Measurements from ENCODE around the gene FAM13A.
"Not testable (repeated sequence)": the region's sequence is repeated elsewhere in the genome, so short reads cannot be mapped to it uniquely, and the experiment has no call there.

Gene FAM13A

GRCh38 chr4:88955580-88956380 lies 101.2 kb downstream of the FAM13A start:
- DNase-seq, result no peak

- no peak for DNase-seq
Measured at GRCh38 chr4:88953400-88953799, 103.6 kb downstream of the FAM13A start.

- DNase-seq, result no peak
Measured at GRCh38 chr4:88952081-88952480, 104.9 kb downstream of the FAM13A start.

GRCh38 chr4:88949605-88950004 lies 107.4 kb downstream of the FAM13A start:
- no peak for DNase-seq

- DNase-seq, result no peak
Measured at GRCh38 chr4:88940506-88940905, 116.5 kb downstream of the FAM13A start.

- DNase-seq, result no peak
Measured at GRCh38 chr4:88939697-88940096, 117.3 kb downstream of the FAM13A start.

GRCh38 chr4:88938138-88938537 lies 118.8 kb downstream of the FAM13A start:
- no peak for DNase-seq

GRCh38 chr4:88937081-88937480 lies 119.9 kb downstream of the FAM13A start:
- DNase-seq, result no peak

GRCh38 chr4:88933414-88934160 lies 123.4 kb downstream of the FAM13A start:
- DNase-seq, result no peak

GRCh38 chr4:88928852-88929251 lies 128.1 kb downstream of the FAM13A start:
- DNase-seq, result no peak

GRCh38 chr4:88927420-88927819 lies 129.6 kb downstream of the FAM13A start:
- DNase-seq, result no peak

- no peak for DNase-seq
Measured at GRCh38 chr4:88919056-88919455, 137.9 kb downstream of the FAM13A start.

- not testable (repeated sequence) for DNase-seq
Measured at GRCh38 chr4:88913181-88913580, 143.8 kb downstream of the FAM13A start.

GRCh38 chr4:88911246-88912212 lies 145.5 kb downstream of the FAM13A start:
- peak; percentile 23 for DNase-seq

- DNase-seq, result no peak
Measured at GRCh38 chr4:88910101-88910500, 146.9 kb downstream of the FAM13A start.

- DNase-seq, result no peak
Measured at GRCh38 chr4:88908521-88908920, 148.5 kb downstream of the FAM13A start.

- no peak for DNase-seq
Measured at GRCh38 chr4:88908003-88908402, 149.0 kb downstream of the FAM13A start.

- DNase-seq, result no peak
Measured at GRCh38 chr4:88907478-88907877, 149.5 kb downstream of the FAM13A start.

GRCh38 chr4:88904240-88904639 lies 152.7 kb downstream of the FAM13A start:
- DNase-seq, result not testable (repeated sequence)

- DNase-seq, result no peak
Measured at GRCh38 chr4:88900432-88900831, 156.6 kb downstream of the FAM13A start.

- no peak for DNase-seq
Measured at GRCh38 chr4:88897752-88898151, 159.2 kb downstream of the FAM13A start.

- DNase-seq, result no peak
Measured at GRCh38 chr4:88897180-88897579, 159.8 kb downstream of the FAM13A start.

GRCh38 chr4:88893961-88894360 lies 163.0 kb downstream of the FAM13A start:
- DNase-seq, result no peak
